ENCODE results near the gene HLA-DQB1.
A peak's percentile ranks its signal among the peaks of the same experiment; 100 is the strongest.

The HLA-DQB1 gene

DNA sequence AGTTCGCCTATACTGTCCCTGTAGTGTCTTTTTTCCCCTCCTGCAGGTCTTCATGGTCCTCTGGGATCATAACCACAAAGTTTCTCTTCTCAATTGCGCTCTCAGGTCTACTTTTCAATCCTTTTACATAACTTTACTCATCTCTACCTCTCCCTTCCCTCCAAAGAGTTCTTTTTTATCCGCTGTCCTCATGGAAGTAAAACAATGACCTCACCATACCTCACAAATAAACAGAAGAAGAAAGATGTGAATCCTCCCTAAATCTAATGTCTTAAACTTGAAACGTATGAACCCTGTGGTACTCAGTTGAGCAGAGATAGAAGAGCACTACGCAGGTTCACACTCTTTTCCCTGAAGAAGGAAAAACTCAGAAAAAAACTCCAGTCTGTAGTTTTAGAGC, 41.3 kb downstream of the HLA-DQB1 start:
- DNase-seq (ENCODE audit: low spot score): no peak

DNA sequence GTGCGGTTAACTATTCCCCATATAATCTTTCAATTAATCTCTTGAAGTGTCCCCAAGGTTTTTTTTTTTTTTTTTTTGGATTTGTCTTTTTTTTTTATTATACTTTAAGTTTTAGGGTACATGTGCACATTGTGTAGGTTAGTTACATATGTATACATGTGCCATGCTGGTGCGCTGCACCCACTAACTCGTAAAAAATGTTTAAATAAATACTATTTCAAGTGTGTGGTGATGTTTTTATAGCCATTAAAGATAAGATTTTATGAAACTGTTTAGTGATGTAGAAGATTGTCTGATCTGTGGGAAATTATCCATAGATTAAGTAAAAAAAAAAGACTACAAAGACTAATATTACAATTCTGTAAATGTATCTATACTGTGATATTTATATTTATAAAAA, 41.9 kb downstream of the HLA-DQB1 start:
- DNase-seq (ENCODE audit: low spot score): no peak

DNA sequence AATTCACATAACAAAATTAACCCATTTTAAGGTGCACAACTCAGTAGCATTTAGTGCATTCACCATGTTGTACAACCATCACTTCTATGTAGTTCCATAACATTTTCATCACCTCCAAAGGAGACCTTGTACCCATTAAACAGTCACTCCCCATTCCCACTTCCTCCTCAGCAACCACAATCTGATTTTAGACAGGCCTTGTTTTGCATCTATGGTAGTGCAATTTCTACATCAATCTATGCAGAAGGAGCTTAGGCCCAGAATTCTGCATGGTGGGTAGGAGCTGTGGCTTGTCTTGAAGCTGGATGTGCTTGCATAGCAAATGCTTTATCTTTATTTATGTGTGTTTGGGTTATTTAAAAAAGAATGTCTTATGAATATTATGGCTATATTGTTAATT, 42.8 kb downstream of the HLA-DQB1 start:
- no peak for DNase-seq (ENCODE audit: low spot score)

DNA sequence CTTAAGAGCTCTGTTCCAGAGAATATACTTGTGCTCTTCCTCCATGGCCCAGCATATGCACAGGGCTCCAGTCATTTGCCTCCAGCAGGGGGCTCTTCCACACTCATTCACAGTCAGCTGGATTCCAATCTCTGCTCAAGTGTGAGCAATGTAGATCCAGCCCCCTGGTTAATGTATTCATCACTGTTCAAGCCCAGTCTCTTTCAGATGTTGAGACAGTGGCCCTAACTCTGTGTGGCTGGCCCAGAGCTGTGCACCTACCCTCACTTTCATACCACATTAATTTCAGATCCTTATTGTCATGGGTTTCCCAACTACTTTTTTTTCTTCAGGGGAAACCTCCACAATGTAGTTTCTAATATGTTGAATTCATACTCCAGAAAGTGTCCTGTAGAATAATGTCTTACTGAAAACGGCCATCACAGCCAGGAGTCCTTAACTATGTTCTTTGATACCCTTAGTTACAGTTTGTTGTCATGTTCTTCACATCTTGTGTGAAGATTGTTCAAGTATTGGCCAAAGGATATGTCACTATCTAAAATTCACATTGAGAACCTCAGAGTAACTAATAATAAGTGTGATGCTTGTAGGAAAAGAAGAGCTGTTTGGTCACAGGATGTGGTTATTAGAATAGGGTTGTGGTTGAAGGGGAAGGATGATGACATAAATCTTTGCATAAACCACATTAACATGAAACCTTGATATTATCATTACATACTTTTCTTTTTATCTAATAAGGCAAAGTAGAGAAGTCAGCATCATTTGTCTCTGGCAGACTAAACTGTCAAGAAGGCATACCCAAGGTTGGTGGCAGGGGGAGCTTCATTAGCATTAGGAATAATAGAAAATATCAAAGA, 43.7 kb downstream of the HLA-DQB1 start:
- peak; percentile 69 for DNase-seq (ENCODE audit: low spot score)

DNA sequence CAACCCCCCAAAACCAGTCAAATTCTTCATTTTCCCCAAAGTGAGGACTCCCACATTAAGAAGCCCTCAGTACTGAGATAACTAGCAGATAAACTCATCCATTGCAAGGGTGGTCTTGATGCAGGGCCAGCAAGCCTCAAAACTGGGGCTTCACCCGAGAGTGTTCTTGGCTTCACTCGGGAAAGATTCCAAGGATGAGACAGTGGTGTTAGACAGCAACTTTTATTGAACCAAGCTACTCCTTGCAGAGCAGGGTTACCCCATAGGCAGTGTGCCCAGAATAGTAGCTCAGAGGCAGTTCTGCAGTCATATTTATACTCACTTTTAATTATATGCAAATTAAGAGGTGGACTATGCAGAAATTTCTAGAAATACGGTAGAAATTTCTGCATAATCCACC, 45.1 kb downstream of the HLA-DQB1 start:
- DNase-seq (ENCODE audit: low spot score): no peak

DNA sequence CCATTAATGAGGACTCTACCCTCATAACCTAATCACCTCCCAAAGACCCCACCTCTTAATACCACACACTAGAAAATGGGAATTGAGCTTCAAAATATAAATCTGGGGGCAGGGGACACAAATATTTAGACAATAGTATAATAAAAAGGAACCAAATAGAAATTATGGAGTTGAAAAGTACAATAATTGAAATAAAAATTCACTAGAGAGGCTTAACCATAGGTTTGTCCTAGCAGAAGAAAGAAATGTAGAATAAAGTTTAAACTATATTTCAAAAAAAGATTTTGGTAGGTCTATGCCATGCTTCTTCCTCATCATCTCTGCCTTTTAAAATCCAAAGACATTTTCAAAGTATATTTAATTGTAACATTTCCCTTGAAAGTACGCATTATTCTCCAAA, 48.7 kb downstream of the HLA-DQB1 start:
- DNase-seq (ENCODE audit: low spot score): no peak

DNA sequence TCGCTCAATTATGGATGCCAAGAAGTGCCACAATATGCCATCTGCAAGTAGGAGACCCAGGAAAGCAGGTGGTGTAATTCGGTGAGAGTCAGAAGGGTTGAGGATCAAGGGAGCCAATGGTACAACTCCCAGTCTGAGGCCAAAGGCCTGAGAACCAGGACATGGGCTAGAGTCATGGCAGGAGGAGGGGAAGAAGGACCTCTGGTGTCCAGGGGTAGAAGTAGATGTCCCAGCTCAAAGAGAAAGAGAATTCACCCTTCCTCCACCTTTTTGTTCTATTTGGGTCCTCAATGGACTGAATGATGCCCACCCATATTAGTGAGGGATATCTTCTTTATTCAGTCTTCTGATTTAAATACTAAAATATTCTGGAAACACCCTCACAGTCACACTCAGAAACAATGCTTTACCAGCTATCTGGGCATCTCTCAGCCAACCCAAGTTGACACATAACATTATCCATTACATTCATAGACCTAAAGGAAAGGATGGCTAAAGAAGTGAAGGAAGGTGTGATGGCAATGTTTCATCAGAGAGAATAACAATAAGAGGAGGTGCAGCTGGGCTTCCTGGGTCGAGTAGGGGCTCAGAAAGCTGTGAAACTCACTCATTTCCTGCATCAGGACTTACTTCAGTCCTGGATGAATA, 50.4 kb downstream of the HLA-DQB1 start:
- no peak for DNase-seq (ENCODE audit: low spot score)

DNA sequence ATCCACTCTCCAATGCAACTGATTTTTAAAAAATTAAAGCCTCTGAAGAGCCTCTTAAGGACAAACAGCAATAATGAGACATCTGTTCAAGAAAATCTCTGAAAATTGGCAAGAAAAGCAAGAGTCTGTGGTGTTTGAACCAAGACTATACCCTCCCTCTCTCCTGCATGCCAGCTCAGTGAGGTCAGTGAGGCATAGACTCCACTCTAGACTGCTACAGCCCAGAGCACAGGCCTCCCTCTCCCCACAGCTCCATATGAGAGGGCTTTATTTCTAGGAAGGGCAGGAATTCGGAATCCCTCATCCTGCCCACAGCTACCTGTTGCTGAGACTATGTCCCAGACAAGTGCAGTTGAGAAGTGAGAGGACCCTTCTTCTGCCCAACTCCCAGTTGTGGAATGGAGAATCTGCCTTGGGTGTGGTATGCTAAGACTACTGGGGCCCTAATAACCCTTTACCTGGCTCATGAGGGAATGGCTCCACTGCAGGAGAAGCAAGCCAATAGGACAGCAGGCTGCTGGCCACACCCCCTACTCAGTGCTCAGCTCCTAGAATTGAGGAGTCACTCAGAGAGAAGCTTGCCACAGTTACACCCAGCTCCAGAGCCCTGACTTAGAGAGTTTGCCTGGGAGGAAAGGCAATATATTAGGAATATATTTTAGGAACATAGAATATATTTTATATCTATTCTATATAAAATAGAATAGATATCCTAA, 51.9 kb downstream of the HLA-DQB1 start:
- no peak for DNase-seq (ENCODE audit: low spot score)

DNA sequence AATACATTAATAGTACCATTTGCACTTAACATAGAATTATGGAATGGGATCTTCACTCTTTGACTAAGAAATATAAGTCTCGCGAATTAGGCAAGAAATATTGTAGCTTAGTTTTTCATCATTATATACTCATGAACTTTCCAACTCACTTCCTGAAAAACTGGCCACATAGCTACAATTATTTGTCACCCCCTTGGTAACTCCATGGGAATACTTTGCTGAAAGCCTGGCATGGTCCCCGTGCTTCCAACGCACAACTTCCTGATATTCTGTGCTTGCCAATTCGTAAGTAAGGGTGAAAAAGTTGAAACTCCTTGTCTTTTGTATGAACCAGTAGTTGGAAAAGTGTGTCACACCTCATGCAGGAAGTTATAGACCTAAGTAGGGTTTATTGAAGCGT, 53.0 kb downstream of the HLA-DQB1 start:
- no peak for DNase-seq (ENCODE audit: low spot score)

DNA sequence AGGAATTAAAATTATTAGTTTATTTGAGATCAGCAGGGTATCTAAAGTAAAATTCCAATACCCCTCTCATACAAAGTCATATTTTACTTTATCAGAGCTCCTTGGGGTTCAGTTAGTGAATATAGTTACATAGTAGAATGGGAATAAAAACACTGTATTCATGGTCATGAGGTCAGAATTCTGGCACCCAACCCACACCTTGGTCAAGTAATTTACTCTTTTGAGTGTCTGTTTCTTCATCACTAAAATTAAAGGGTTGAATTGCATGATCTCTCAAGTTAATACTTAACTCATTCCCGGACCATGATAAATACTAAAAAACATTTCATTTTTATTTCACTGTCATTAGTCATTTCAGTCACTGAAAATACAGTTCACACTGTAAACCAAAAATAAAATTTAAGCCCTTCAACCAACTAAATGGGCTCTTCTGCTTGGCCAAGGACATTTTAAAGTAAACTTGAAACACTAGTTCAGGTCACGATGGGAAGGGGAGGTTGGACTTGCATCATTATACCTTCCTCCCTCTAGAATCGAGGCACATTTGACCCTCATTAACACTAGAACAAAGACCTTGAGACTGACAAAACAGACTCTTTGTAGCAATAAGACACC, 55.7 kb downstream of the HLA-DQB1 start:
- DNase-seq (ENCODE audit: low spot score): no peak

DNA sequence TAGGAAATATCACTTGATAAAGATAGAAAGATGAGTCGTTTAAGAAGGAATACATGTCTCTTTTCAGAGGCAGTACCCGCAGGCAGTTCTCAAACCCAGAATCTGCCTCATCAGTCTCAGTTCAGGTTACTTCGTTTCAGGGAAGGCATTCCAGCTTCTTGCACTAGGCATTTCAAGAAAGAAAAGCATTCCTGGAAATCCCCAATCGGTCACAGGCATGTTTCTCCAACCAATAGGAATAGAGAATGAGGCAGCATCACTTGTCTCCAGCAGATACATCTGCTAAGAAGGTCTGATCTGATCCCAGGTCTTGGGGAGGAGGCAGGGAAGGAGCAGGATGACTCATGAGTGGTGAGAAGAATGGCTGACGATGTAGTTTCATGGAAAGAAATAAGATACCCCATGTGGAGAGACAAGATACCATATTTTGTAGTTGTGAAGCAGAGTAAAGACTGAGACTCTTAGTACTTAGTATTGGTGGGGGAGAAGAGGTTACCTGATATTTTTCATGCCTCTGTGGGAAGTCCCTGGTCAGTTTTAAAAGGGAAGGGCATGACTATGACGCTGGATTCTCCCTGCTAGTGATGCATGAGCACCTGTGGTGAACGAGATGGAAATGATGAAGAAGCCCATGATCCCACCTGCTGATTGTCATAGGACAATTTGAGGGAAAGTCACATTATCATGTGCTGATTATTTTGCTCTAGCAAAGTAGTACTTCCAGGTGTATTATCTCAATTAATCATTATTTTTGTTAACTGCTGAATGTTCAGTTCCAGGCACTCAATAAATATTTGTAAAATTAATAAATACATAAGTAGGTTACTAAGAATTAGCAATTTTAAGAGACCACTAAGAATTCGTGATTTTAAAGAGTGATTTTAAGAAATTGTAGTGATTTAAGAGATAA, 56.5 kb downstream of the HLA-DQB1 start:
- DNase-seq (ENCODE audit: low spot score): peak; percentile 72

Data from SW480 (cell line).